Esophagus muscularis mucosa (tissue), 4 donors: ENCODE measurements around the gene ACAA1. TPM values are rescaled to one million over a fixed set of nuclear protein-coding genes. Genes with fewer than 3 reads are reported as not detected.

Experiments
- DNase-seq: peaks from one replicate; pipeline ENCODE4 v3.0.0-alpha.2; 2017; ENCODE audit errors: extremely low spot score
- H3K27ac ChIP-seq, 4 donors: fragments of 200-600 bp; sonication (generic); replicated peaks in 1 of 4; 1 replicate in 3 of 4; 2 replicates in 1 of 4; pipeline ENCODE4 v1.5.1; 2016 to 2019; ENCODE audit warnings: mild to moderate bottlenecking in 1 of 4
- H3K27me3 ChIP-seq, 4 donors: fragments of 200-600 bp; sonication (generic); one replicate each; pipeline versions ENCODE4 v1.5.1 to v1.6.0; 2016 to 2019
- H3K36me3 ChIP-seq, 4 donors: fragments of 200-600 bp; sonication (generic); one replicate each; pipeline ENCODE4 v1.5.1; 2016 to 2019
- H3K4me1 ChIP-seq, 4 donors: fragments of 200-600 bp; sonication (generic); one replicate each; pipeline ENCODE4 v1.5.1; 2016 to 2019
- H3K4me3 ChIP-seq, 4 donors: fragments of 200-600 bp; sonication (generic); 1 replicate in 2 of 4; 2 replicates in 2 of 4; pipeline ENCODE4 v1.5.1; 2016 to 2019; ENCODE audit warnings: mild to moderate bottlenecking in 4 of 4, moderate library complexity in 1 of 4
- H3K9me3 ChIP-seq, 4 donors: fragments of 200-600 bp; sonication (generic); 1 replicate in 3 of 4; 2 replicates in 1 of 4; pipeline ENCODE4 v1.5.1; 2016 to 2019
- CTCF ChIP-seq, 3 experiments: fragments of 200-600 bp in 2 of 3; fragments of 450-650 bp in 1 of 3; sonication (generic) in 2 of 3; IDR thresholded peaks; one replicate each; pipeline ENCODE4 v1.5.1; 2017 to 2019; ENCODE audit warnings: antibody characterized with exemption in 3 of 3, mild to moderate bottlenecking in 2 of 3, moderate library complexity in 1 of 3
- EP300 ChIP-seq: sonication (generic); formaldehyde crosslinking; IDR thresholded peaks from one replicate; pipeline ENCODE4 v1.6.1; 2017; ENCODE audit warnings: antibody characterized with exemption
- POLR2A ChIP-seq: fragments of 450-650 bp; IDR thresholded peaks from one replicate; pipeline ENCODE4 v1.6.1; 2017; ENCODE audit warnings: antibody characterized with exemption, moderate library complexity, mild to moderate bottlenecking, low read depth
- POLR2AphosphoS5 ChIP-seq, 2 donors: sonication (generic); formaldehyde crosslinking; IDR thresholded peaks; one replicate each; pipeline ENCODE4 v1.6.1; 2017; ENCODE audit warnings: antibody characterized with exemption in 2 of 2
- WGBS: methylation state at CpG from one replicate; pipeline ENCODE4 v1.1.5; 2018; 5-methylcytosine and 5-hydroxymethylcytosine counted together
- intact Hi-C: fragments of 100-400 bp; cut with DNase I; formaldehyde crosslinking; loops from one replicate; pipeline ENCODE4 v1.15.1; 2023
- total RNA-seq, 4 donors: library from RNA; depleted of rRNA; stranded (reverse); fragments of >200 nt; gene quantifications; one replicate each; pipeline versions ENCODE4 v1.1.0 to v1.2.1, GENCODE V29; 2016

The ACAA1 gene
- total RNA-seq, 4 donors from 2014 or later: 31.3 to 49.4 (median 39.1) TPM

- DNase-seq: no peak
- Histone ChIP-seq H3K36me3 (peaks cover 0 to 26% (median 18%) of the 10 kb centered on the region in 4 donors), H3K4me3 (no peak overlapping the region), H3K4me1 (peaks cover 23 to 39% (median 36%) of the 10 kb centered on the region in 4 donors), H3K27ac (no peak overlapping the region), H3K27me3 (no peaks in the 10 kb centered on the region), H3K9me3 (no peaks in the 10 kb centered on the region)
- TF ChIP-seq POLR2AphosphoS5 (IDR thresholded peaks at IDR 0.05) (no peak), CTCF (IDR thresholded peaks at IDR 0.05) (no peak), EP300 (no peak)
- 100% methylated on average over 3 of the region's 13 CpGs for WGBS
- intact Hi-C loops: no loop called here
Measured at GRCh38 chr3:38140326-38141172, 3.6 kb upstream of the ACAA1 start.

GRCh38 chr3:38139652-38140051, 2.7 kb upstream of the ACAA1 start:
- WGBS: 94% methylated on average over 3 of the region's 7 CpGs
- H3K4me3 ChIP-seq: peak overlapping the region; percentile 94 to 98 (median 94)
- intact Hi-C loops: loop anchor here (2.0 to 5.0 kb wide), 3 partner anchors 25 to 313 kb away; partner anchors contain the start of genes ACVR2B and OXSR1
- TF ChIP-seq EP300 (no peak), POLR2AphosphoS5 (IDR thresholded peaks at IDR 0.05) (no peak), POLR2A (no peak), CTCF (IDR thresholded peaks at IDR 0.05) (no peak)
- no peaks in the 10 kb centered on the region for H3K9me3 ChIP-seq
- peaks cover 0 to 32% (median 22%) of the 10 kb centered on the region in 4 donors for H3K36me3 ChIP-seq
- peak overlapping the region in 1 of 4 donors; percentile 97 for H3K27ac ChIP-seq
- H3K27me3 ChIP-seq: no peaks in the 10 kb centered on the region
- H3K4me1 ChIP-seq: peaks cover 29 to 48% (median 44%) of the 10 kb centered on the region in 4 donors
- DNase-seq: no peak

- Histone ChIP-seq H3K4me1 (peaks cover 29 to 53% (median 46%) of the 10 kb centered on the region in 4 donors), H3K4me3 (peak overlapping the region; percentile 94 to 98 (median 94)), H3K36me3 (peaks cover 0 to 36% (median 27%) of the 10 kb centered on the region in 4 donors), H3K9me3 (no peaks in the 10 kb centered on the region), H3K27ac (peak overlapping the region; percentile 92 to 97 (median 94)), H3K27me3 (no peaks in the 10 kb centered on the region)
- intact Hi-C loops: loop anchor here (2.0 to 5.0 kb wide), 3 partner anchors 26 to 313 kb away; partner anchors contain the start of genes ACVR2B and OXSR1
- DNase-seq: no peak
- TF ChIP-seq CTCF (IDR thresholded peaks at IDR 0.05): no peak
- no peak for TF ChIP-seq EP300
- WGBS: 6% methylated on average over 6 of the region's 8 CpGs
Measured at GRCh38 chr3:38139191-38139590, 2.3 kb upstream of the ACAA1 start.

GRCh38 chr3:38138349-38139190, 1.6 kb upstream of the ACAA1 start, which contains the start of gene MYD88:
Gene MYD88 (plus strand): TSS chr3:38138661. CDS start chr3:38138701, 40 bp downstream.
- DNase-seq: peak; percentile 97
- Histone ChIP-seq H3K27ac (peak within 1 kb of the TSS; percentile 92 to 97 (median 94)), H3K27me3 (no peaks in the 10 kb centered on the region), H3K36me3 (peaks cover 0 to 42% (median 33%) of the 10 kb centered on the region in 4 donors), H3K4me1 (peaks cover 29 to 59% (median 46%) of the 10 kb centered on the region in 4 donors), H3K9me3 (no peaks in the 10 kb centered on the region), H3K4me3 (peak within 1 kb of the TSS; percentile 94 to 98 (median 94))
- intact Hi-C loops: loop anchor here (2.0 to 5.0 kb wide), 3 partner anchors 26 to 314 kb away; partner anchors contain the start of genes ACVR2B and OXSR1
- WGBS: under 1% methylated on average over 15 of the region's 65 CpGs
- TF ChIP-seq CTCF (IDR thresholded peaks at IDR 0.05): no peak
- peak; percentile 56 to 80 for TF ChIP-seq POLR2AphosphoS5 (IDR thresholded peaks at IDR 0.05)
